CD4-positive, alpha-beta T cell treated with Interleukin-6 at 100 ng/mL for 8 hours (primary cell): ENCODE measurements around the gene PPP1R14C.
"Not testable (repeated sequence)": the region's sequence is repeated elsewhere in the genome, so short reads cannot be mapped to it uniquely, and the experiment has no call there.

Source experiments
- DNase-seq: peaks from one replicate; pipeline ENCODE4 v3.0.0-alpha.2; 2020; ENCODE audit warnings: mixed read lengths, low spot score

PPP1R14C gene, protein sequence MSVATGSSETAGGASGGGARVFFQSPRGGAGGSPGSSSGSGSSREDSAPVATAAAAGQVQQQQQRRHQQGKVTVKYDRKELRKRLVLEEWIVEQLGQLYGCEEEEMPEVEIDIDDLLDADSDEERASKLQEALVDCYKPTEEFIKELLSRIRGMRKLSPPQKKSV

DNA sequence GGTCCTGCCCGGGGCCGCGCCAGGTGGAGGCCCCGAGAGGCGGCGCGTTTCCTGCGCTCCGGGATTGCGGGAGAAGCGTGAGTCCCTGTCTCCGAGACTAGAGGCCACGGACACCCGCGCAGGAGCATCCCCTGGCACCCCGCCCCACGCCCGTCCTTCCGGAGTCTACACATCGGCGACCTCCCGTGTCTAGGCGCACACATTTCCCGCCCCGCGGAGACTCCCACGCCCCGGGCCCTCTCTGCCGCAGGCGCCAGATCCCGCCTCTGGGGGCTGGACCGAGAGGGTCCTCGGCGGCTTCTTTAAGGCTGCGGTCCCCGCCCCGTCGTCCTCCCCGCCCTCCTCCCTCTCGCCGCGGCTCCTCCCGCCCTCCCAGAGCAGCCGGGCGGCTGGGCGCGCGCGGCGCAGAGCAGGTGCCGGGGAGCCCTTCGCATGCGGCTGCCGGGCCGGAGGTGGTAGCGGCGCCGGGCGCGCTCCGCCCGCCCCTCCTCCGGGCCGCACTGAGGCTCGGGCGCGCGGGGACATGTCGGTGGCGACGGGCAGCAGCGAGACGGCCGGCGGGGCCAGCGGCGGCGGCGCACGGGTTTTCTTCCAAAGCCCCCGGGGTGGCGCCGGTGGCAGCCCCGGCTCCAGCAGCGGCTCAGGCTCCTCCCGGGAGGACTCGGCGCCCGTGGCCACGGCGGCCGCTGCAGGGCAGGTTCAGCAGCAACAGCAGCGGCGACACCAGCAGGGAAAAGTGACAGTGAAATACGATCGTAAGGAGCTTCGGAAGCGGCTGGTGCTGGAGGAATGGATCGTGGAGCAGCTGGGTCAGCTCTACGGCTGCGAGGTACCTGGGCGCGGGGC, at the start of gene PPP1R14C:
Gene PPP1R14C (plus strand): TSS at position 375 of the 846 bp plus-strand sequence. CDS start 149 bp downstream, at position 524.
- DNase-seq = no peak

DNA sequence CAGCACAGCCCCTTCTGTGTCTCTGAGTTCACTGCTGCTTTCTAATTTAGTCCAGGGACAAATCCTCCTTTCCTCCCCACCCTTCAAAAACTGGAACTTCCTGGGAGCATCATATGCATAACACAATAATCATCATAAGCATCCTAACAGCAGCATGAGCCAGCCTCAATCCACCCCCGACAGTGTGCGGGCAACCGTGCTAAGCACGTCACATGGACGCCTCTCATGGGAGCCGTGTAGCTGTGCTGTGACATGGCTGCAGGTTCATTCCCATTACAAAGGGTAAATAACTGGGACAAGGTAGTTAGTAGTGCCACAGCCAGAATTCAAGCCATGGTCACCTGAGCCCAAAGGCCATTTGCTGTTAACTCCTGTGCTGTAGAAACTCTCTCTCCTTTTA, 49.4 kb upstream of the PPP1R14C start:
- DNase-seq = no peak

DNA sequence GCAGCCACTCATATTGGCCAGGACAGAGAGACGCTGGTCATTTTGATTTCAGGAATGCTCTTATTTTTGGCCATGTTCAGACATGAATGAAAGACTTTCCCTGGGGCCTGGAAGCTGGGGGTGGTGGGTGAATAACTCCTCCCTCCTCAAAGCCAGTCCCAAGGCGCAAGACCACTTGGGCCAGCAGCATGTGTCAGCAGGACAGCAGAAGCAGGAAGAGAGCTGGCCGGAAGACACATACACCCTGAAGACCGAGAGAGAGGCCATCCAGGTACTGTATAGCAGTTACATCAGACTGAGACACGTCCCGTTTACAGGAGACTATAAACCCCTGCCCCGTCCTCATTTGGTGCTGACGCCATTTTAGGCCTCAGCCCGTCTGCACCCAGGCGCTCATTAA, 44.7 kb upstream of the PPP1R14C start:
- no peak for DNase-seq

GRCh38 chr6:150099546-150099945, 43.3 kb upstream of the PPP1R14C start:
- DNase-seq = no peak

DNA sequence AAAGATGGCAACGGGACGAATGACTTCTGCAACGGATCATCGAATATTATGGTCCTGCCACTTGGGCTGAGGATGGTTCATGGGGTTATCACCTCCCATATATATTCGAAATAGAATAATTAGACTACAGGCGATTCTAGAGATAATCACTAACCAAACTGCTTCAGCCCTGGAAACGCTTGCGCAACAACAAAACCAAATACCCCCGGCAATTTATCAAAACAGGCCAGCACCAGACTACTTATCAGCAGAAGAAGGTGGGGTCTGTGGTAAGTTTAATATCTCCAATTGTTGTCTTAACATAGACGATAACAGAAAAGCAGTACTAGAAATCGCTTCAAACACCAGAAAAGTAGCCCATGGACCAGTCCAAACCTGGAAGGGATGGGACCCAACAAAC, 42.9 kb upstream of the PPP1R14C start:
- no peak for DNase-seq

GRCh38 chr6:150100745-150101144, 42.1 kb upstream of the PPP1R14C start:
- DNase-seq = no peak

- DNase-seq = no peak
Observed at GRCh38 chr6:150102750-150103270, 40.0 kb upstream of the PPP1R14C start.

- DNase-seq = no peak
Observed at GRCh38 chr6:150112233-150112632, 30.6 kb upstream of the PPP1R14C start.

- DNase-seq = no peak
Observed at GRCh38 chr6:150115769-150116168, 27.1 kb upstream of the PPP1R14C start.

DNA sequence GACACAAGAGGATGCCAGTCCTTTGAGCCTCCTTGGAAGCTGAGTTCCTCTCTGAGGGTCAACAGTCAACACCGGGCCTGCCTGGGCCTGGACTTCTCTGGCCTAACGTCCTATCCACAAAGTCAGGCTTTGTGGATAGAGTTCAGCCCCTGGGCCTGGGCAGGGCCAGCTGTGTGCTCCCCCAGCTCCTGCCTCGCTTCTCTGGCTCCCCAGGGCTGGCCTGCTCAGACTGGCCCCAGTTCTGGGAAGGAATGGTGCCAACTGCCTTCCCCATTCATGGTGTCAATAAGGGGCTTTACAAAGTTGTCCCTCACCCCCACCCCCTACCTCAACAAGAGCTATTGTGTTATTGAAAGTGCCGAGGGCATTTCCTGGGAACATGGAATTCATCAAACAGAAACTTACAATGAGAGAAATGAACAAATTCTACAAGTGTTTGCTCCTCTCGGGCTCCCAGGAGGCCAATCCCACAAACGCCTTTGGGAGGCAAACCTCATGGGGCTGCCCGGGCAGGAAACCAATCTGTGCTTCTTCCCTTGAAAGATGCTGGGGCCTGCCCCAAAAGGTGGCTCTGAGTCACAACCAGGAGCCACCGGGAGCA, 26.5 kb upstream of the PPP1R14C start:
- DNase-seq = no peak

- DNase-seq = no peak
Observed at GRCh38 chr6:150118203-150118602, 24.6 kb upstream of the PPP1R14C start.

- DNase-seq = no peak
Observed at GRCh38 chr6:150118627-150119026, 24.2 kb upstream of the PPP1R14C start.

GRCh38 chr6:150119173-150119572, 23.7 kb upstream of the PPP1R14C start:
- no peak for DNase-seq

GRCh38 chr6:150123645-150124044, 19.2 kb upstream of the PPP1R14C start:
- no peak for DNase-seq

DNA sequence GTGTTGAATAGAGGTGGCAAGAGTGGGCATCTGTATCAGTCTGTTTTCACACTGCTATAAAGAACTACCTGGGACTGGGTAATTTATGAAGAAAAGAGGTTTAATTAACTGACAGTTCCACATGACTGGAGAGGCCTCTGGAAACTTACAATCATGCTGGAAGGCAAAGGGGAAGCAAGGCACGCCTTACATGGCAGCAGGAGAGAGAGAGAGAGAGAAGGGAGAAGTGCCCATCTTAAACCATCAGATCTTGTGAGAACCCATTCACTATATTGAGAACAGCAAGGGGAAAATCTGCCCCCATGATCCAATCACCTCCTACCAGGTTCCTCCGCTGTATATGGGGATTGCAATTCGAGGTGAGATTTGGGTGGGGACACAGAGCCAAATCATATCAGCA, 18.6 kb upstream of the PPP1R14C start:
- DNase-seq = no peak

DNA sequence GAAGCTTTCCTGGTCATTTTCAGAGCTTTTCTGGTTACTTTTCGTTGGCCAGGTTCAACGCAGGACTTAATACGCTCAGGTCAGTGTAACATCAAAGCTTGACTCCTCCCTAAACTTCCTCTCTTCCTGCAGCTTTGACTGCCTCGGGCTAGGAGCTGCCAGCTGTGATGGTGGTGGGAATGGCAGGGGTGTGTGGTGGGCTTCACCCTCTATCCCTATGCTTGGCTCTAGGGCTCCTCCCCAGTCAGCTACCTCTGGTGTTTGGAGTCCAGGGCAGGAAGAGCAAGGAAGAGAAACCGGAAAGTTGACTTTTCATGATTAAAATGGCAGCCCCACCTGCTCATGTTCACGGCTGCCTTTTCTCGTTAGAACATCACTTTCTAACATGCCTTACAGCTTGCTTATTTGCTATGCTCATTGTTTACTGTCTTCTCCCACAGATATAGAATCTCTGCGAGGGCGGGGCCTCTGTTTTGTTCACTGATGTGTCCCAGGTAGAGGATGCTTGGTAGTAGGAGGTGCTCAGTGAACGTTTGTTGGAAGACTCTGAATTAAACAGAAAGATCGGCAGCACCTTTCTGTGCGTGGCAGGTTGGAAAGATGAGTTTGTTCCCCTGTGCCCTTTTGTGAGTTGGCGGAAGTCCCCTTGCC, 16.1 kb upstream of the PPP1R14C start:
- DNase-seq = no peak

GRCh38 chr6:150128425-150128824, 14.4 kb upstream of the PPP1R14C start:
- no peak for DNase-seq

GRCh38 chr6:150129616-150130505, 13.0 kb upstream of the PPP1R14C start:
- DNase-seq = no peak

- no peak for DNase-seq
Observed at GRCh38 chr6:150133686-150134085, 9.2 kb upstream of the PPP1R14C start.

- no peak for DNase-seq
Observed at GRCh38 chr6:150134280-150134920, 8.4 kb upstream of the PPP1R14C start.

DNA sequence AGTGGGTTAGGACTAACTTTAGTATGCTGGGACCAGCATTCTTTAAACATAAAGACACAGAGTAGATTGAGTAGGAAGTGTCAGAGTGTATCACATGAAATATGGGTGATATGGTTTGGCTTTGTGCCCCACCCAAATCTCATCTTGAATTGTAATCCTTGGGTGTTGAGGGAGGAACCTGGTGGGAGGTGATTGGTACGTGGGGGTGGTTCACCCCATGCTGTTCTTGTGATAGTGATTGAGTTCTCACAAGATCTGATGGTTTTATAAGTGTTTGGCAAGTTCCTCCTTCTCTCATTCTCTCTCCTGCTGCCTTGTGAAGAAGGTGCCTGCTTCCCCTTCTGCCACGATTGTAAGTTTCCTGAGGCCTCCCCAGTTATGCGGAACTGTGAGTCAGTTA, 5.1 kb upstream of the PPP1R14C start:
- DNase-seq = not testable (repeated sequence)
